GM21381 (cell line): ENCODE measurements around the gene BNIP1.

Source experiments
- ATAC-seq: cut with Tn5 transposase; IDR thresholded peaks from one replicate; pipeline ENCODE4 v1.9.1; 2021; ENCODE audit warnings: mild to moderate bottlenecking, moderate library complexity; ENCODE audit not compliant: unreplicated experiment

BNIP1 gene

DNA sequence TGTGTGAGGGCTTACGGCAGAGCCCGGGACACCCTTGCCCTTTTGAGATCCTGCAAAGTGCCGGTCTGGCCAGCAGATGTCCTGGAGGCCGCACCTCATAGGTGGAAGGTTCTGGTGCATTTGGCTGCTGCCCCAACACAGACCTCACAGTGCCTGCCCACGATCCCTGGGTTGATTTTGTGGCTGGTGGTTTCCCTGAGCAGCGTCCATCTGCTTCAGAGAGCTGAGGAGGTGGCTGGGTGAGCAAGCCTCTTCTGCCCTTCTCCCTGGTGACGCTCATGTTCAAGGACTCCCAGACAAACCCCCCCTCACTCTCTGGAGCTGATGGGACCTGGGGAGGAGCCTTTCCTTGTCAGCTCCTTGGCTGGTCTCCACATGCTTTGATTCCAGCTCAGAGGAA lies 18.9 kb downstream of the BNIP1 start:
- no peak for ATAC-seq

DNA sequence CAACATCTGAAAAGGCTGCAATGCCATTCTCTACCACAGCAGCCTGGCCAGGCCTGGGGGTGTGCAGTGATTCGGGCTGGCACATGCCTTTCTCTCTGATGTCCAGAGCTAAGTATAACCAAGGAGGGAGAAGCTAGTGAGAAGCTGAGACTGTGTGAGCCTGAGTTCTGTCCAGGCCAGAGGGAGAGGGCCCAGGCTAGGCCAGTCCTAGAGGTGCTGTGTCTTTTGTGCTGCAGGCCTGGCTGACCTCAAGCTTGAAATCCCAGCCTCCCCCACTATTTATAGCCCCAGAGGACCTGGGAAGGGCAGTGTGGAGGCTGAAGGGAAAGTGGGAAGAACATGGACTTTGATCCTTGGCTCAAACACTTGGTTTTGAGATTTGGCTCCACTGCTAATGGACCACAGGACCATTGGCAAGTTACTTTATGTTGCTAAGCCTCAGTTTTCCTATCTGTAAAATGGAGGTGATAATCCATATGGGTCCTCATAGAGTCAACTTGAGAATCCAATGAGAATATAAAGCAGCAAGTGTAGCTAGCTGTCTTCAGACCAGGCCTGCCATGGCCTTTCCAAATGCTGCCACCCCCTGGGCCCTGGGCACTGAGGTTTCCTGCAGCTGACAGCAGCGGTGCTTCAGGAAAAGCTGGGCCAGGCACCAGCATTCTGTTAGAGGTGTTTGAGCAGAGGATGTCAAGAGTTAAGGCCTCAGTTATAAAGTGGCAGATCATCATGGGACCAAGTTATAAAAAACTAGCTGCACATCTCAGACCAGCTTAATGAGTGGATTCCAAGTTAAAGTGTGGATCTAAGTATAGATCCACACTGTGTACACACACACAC lies 21.1 kb downstream of the BNIP1 start:
- no peak for ATAC-seq

DNA sequence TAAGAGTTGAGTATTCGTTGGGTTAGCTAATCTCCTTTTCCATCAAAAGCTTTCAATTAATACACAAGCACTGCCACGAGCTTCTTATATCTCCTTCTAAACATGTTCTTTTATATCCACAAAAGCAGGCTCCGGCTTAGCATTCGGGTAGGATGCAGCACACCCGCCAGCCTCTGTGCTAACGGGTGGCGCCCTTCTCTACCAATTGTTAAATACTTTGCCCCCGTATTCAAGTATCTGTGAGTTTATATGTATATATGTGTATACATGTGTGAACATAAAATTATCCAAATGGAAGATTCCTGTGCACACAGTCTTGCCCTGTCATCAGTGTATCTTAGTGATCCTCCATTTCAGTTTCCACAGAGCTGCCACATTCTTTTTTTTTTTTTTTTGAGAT lies 27.8 kb downstream of the BNIP1 start:
- no peak for ATAC-seq

DNA sequence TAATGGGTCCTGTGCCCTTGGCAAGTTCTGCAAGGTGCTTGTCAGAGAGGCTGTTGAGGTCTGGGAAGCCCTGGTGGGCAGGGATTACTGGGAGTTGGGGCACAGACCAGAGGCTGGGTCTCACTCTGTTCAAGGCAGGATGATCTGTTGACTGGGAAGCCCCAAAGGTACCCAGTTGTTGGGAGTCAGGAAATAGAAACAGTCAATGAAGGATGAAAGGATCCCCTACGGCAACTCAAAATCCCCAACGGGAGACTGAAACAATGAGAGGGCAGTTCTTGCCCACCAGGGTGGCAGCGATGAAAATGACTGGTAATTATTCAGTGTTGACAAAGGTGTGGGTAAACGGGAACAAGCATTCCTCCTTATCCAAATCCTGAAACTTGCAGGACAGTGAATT lies 31.2 kb downstream of the BNIP1 start:
- ATAC-seq = no peak

DNA sequence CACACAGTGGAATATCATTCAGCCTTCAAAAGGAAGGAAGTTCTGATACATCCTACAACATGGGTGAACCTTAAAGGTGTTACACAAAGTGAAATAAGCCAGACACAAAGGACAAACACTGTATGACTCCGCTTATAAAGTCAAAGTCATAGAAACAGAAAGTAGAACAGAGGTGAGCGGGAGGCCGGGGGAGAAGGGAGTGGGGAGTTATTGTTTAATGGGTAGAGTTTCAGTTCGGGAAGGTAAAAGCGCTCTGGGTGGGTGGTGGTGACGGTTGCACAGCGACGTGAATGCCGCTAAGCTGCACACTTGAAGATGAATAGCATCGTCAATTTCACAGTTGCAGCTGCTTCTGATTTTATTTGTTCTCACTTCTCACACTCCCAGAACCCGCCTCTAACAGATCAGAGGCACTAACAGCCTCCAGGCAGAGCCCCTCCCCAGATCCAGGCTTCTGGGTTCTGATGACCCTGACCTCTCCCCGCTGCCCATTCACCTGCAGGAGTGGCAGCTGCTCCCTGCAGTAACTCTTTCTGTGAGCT lies 34.1 kb downstream of the BNIP1 start:
- ATAC-seq = no peak

DNA sequence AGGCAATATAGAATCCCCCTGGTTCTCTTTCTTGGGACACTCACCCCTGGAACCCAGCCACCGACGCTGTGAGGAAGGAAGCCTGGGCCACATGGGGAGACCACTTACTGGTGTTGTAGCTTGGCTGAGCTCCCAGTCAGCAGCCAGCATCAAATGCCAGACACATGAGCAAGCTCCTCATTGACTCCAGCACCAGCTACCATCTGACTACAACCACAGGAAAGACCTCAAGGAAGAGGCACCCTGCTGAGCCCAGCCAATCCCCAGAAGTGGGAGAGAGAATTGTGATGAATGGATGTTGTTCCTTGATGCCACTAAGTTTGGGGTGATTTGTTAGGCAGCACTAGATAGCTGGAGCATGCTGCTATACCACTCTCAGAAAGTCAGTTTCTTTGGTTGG lies 36.0 kb downstream of the BNIP1 start:
- no peak for ATAC-seq

DNA sequence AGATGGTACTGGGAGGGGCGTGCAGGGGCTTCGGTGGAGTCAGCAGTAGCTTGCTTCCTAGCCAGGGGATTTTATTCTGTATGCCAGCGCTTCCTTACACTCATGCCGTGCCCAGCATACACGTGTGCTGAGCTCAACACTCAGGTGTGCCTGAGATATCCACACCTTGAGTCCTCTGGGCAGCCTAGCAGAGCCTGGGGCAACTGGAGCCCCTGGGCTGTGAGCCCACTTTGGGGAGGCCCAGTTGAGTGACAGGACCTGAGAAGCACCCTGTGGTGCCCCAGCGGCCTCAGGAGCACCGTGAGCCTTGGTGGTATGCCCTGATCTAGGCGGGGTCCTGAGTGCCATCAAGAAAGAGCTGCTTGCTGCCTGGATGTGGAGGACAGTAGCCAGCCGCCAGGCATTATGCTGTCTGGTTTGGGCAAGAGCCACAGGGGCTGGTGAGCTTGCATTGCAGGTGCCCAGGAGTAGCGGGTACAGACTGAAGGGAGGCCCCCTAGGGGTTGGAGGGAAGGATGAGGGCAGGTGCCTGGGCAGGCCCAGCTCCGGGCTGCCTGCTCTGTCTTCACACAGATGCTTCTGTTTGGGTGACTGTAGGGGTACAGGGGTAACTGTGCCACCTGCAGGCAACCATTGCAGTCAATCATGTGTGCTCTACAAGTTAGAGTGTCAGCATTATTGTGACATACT lies 42.9 kb downstream of the BNIP1 start:
- no peak for ATAC-seq

DNA sequence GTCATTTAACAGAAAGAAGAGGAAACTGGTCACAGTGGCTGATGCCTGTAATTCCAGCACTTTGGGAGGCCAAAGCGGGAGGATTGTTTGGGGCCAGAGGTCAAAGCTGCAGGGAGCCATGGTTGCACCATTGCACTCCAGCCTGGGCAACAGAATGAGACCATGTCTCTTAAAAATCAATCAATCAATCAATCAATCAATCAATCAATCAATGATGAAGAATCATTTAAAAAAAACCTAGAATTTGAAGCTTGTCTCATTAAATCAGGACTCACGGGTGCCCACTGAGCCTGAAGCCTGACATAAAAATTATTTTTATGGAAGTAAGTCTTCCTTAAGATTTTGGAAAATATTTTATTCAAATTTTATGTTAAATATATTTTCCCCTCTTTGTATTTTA lies 43.9 kb downstream of the BNIP1 start:
- ATAC-seq = no peak

DNA sequence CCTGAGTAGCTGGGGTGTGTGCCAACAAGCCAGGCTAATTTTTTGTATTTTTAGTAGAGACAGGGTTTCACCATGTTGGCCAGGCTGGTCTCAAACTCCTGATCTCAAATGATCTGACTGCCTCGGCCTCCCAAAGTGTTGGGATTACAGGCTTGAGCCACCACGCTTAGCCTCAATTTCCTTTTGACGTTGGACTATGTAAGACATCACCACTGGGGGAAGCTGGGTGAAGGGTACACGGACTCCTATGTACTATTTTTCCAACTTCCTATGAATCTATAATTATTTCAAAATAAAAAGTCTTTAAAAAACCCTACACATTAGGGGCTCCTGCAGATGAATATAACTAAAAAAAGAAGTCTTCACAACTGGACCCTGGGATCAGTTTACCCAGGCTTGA lies 46.7 kb downstream of the BNIP1 start:
- no peak for ATAC-seq

DNA sequence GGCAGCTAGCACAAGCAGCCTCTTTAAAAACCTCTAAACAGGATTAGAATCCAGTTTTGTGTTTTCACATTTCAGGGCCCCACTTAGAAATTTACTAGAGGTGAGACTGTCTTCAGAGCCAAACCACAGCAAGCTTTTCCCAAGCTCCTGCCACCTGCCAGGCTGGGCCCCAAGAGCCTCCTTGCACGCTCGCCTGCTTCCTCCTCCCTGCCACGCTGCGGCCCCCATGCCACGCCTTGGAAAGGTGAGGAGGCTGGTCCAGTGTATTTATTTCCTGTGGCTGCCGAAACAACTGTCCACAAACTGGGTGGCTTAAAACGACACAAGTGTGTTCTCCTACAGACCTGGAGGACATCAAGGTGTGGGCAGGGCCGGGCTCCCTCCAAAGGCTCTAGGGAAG lies 47.2 kb downstream of the BNIP1 start:
- no peak for ATAC-seq

DNA sequence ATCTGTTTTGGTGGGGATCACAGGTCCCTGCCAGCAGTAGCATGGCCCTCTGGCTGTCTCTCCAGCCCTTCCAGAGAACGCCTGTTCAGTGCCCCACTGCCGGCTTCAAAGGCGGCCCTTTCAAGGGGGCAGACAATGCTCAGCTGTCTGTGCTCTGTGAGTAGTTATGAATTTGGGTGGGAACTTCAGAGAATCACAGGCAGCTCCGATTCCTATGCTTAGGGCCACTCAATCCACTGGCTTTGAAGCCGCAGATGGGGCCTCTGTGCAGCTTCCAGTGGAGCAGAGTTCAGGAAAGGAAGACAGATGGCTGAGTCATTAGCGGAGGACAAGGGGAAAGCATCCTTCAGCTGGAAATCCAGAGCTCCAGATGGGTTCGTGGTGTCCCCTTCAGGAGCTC lies 48.2 kb downstream of the BNIP1 start:
- no peak for ATAC-seq

DNA sequence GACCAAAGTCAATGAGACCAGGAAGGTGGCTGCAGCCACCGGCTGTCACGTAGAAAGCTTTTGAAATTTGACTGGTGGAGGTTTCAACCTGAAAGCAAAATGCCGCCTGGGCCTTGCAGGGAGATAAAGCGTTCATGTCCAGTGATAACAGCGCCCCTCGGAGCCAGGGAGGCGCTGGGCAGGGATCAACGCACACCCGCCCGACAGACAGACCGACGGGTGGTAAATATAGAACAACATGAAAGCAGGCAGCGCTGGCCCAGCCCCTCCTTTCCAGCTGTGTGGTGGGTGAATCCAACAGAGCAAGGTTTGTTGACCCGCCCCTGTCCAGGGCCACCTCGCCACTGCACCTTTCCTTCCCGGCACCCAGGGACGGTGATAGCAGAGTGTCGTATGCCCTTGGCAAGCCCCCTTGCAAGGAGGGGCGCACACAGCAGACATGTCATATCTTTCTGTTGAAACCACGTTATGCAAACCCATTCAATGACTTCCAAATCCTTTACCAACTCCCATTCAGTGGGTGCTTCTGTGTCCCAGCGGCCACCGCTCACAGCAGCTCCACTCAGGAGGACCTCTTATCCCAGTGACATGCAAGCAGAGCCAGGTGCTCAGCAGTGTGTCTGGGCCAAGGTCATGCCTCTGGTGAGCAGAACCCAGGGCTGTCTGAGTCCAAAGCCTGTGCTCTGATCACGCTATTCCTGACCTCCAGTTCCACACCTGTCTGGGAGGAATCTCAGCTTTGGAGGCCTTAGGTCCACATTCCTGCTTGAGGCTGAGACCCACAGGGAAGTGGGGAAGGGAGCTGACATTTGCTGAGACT lies 52.0 kb downstream of the BNIP1 start:
- ATAC-seq = no peak

DNA sequence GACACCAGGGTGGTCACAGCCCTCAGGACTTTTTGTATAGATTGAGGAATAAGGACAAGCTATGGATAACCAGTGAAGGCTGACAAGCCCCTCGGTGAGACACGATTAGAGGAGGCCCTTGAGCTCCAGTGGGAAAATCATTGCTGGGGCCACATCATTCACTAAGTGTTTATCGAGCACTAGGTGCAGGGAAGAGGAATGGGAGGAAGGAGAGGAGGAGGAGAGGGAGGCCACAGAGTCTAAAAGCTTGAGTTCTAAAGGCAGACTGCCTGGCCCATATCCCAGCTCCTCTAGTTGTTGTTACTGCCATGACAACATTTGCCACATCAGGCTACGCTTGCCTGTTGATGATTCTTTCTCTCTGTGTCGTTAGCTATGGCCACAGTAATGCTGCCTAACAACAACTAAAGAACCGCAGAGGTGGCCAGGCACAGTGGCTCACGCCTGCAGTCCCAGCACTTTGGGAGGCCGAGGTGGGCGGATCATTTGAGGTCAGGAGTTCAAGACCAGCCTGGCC lies 53.1 kb downstream of the BNIP1 start:
- ATAC-seq = no peak

DNA sequence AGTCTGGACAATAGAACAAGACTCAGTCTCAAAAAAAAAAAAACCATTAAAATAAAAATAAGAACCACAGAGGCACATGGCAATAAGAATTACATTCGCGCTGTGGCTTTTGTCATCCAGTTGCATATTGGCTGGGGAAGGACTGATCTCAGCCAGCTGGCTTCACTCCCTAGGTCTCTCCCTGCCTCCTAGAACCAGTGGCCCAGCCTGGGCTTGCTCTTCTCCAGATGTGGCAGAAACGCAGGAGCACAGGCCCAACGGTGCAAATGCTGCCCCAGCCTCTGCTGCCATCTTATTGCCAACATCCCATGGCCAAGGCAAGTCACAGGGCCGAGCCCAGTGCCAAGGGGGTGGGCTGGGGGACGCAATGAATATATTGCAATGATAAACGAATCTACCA lies 53.7 kb downstream of the BNIP1 start:
- ATAC-seq = no peak

DNA sequence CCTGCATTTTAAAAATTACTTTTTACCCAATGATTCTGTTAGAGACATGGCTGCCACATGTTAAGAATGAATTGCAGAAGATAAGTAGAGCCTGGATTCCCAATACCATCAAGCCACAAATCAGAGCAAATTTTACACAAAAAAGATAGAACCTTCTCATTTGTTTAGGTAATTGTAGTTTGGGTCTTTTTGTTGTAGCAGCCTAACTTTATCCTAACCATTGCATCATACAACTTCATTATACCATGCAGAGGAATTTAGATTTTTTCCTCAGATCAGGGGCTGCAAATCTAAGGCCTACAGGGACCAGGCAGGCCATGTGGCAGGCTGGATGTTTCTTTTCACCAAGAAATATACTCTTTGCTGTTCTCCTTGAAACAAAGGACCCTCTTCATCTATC lies 56.0 kb downstream of the BNIP1 start:
- ATAC-seq = no peak

DNA sequence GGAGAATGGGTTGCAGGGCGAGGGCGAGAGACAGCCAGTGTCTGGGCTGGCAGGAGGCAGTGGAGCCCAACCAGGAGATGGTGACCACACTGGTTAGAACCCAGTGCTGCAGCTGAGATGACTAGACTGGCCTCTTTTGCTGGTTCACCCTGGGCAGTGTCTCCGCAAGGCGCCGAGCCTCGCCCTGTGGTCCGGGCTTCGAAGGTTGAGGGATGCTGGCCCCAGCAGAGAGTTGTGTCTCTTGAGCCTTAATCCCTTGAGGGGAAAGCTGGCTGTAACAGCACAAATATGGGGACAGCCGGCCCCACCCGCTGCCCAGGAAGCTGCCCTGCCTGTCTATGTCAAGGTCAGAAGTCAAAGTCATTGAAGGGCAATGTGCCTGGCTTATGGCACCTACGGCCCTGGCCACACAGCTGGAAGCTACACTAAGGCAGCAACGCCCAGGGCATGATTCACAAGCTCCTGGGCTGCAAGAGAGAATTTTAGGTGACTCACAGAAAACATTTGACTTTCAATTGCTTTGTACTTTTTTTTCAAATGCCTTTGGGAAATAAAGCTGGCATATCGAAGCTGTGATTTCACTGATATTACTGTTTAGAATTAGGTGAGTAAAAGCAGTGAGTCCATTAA lies 57.4 kb downstream of the BNIP1 start:
- ATAC-seq = no peak

DNA sequence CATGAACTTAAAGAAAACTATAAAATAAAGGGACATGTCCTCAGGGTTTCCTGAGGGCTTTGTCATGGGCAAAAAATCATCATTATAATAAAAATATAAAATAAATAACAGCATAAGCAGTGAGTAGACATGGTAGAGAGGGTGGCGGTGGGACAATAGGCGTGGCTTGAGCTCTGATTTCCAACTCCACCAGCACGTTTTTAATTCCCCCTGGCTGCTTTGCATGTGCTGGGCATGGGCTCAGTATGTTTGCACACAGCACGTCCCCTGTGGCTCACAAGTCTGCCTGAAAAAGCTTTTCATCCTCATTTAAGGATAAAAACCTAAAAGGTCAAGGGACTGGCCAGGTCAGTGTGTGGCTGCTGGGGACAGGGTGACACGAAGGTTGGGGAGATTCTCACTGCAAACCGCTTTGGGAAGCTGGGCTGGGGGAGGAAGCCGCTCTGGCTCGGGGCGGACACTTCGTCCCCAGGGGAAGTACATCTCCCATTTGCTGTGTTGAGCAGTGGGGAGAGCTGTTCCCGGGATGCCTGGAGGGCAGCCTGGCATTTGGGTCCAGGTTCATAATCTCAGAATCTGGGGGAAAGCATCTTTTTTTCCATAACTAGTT lies 58.0 kb downstream of the BNIP1 start:
- no peak for ATAC-seq

DNA sequence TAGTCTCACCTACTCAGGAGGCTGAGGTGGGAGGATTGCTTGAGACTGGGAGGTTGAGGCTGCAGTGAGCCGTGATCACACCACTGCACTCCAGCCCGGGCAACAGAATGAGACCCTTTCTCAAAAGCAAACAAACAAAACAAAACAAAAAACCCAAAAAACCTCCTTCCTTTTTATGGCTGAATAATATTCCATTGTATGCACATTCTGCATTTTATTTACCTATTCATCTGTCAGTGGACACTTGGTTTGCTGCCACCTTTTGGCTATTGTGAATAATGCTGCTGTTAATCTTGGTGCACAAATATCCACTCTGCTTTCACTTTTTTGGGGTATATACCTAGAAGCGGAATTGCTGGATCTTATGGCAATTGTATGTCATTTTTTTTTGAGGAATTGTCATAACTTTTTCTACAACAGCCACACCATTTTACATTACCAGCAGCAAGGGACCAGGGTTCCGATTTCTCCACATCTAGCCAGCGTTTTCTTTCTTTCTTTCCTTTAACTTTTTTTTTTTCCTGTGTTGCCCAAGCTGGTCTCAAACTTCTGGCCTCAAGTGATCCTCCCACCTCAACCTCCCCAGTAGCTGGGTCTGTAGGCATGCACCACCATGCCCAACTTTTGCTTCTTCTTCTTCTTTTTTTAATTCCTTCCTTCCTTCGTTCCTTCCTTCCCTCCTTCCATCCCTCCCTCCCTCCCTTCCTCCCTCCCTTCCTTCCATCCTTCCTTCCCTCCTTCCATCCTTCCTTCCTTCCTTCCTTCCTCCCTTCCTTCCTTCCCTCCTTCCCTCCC lies 60.1 kb downstream of the BNIP1 start:
- no peak for ATAC-seq

DNA sequence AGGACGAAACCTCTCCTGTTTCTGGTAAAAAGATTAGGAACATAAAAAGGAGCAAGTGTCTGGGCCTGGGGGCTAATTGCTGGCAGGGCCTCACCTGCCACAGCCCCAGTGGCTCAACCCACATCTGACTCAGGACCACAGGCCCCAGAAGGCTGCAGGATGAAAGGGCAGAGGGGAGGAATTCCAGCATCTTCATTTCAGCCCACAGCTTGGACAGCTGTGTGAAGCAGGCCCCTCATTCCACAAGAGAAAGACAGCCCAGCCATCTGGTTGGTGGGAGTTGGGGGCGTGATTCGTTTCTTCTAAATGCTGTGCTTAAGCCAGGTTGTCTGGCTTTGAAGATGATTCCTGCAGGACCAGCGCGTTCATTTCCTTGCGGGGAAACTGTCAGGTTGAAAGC lies 61.6 kb downstream of the BNIP1 start:
- no peak for ATAC-seq

DNA sequence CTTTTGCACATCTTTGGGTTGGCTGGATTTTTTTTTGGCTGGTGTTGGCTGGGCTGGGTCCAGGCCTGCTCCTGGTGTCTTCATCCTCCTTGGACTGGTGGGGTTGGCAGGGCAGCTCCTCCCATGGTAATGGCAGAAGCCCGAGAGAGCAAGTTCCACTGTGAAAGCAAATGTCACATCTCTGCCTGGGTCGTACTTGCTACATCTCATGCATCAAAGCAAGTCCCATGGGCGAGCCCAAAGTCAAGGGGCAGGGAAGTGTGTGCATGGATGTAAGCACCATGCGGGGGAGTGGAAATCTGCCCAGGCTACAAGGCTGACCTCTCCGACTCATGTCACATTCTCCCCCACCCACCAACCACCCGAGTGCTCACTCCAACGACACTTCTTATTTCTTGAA lies 64.0 kb downstream of the BNIP1 start:
- ATAC-seq = no peak
